Gastrocnemius medialis (tissue), 4 donors: Measurements from ENCODE around the gene XPC. TPM values are rescaled to one million over a fixed set of nuclear protein-coding genes. Genes with fewer than 3 reads are reported as not detected.

Experiments used
- ATAC-seq, 2 donors: fragments of 150-250 bp; one replicate each; pipeline ENCODE4 v1.9.1; 2016
- DNase-seq, 2 donors: peaks; one replicate each; pipeline ENCODE4 v3.0.0-alpha.2; 2019
- H3K27ac ChIP-seq, 4 donors: fragments of 200-600 bp; sonication (generic); 1 replicate in 1 of 4; 2 replicates in 3 of 4; pipeline ENCODE4 v1.5.1; 2016 to 2018; ENCODE audit warnings: mild to moderate bottlenecking in 2 of 4, moderate library complexity in 1 of 4
- H3K27me3 ChIP-seq, 3 donors: fragments of 200-600 bp; sonication (generic) in 2 of 3; 1 replicate in 1 of 3; 2 replicates in 2 of 3; pipeline versions ENCODE4 v1.5.1 to v1.6.0; 2016 to 2019; ENCODE audit warnings: mild to moderate bottlenecking in 1 of 3, moderate library complexity in 1 of 3
- H3K36me3 ChIP-seq, 2 donors: fragments of 200-600 bp; sonication (generic) in 1 of 2; one replicate each; pipeline ENCODE4 v1.5.1; 2017 to 2018
- H3K4me1 ChIP-seq, 2 donors: fragments of 200-600 bp; sonication (generic) in 1 of 2; one replicate each; pipeline ENCODE4 v1.5.1; 2016 to 2017; ENCODE audit warnings: mild to moderate bottlenecking in 2 of 2
- H3K4me3 ChIP-seq, 4 donors: fragments of 200-600 bp; sonication (generic) in 3 of 4; 1 replicate in 1 of 4; 2 replicates in 3 of 4; pipeline ENCODE4 v1.5.1; 2016 to 2019; ENCODE audit warnings: mild to moderate bottlenecking in 2 of 4
- H3K9me3 ChIP-seq, 3 donors: fragments of 200-600 bp; sonication (generic) in 2 of 3; 1 replicate in 1 of 3; 2 replicates in 2 of 3; pipeline ENCODE4 v1.5.1; 2016 to 2019
- CTCF ChIP-seq, 5 experiments: fragments of 450-650 bp in 3 of 5; fragments of 200-600 bp in 2 of 5; sonication (generic) in 2 of 5; IDR thresholded peaks in 4 of 5; conservative IDR thresholded peaks in 1 of 5; 1 replicate in 4 of 5; 2 replicates in 1 of 5; pipeline ENCODE4 v1.5.1; 2016 to 2019; ENCODE audit warnings: antibody characterized with exemption in 5 of 5, mild to moderate bottlenecking in 3 of 5, moderate library complexity in 3 of 5
- POLR2A ChIP-seq, 2 donors: fragments of 450-650 bp; IDR thresholded peaks; one replicate each; pipeline ENCODE4 v1.6.1; 2017; ENCODE audit warnings: antibody characterized with exemption in 2 of 2, mild to moderate bottlenecking in 2 of 2, moderate library complexity in 2 of 2
- in situ Hi-C, 4 donors: fragments of 200-750 bp; cut with MboI; loops; one replicate each; pipeline versions ENCODE4 v1.15.0 to v1.8.0; 2017; ENCODE audit warnings: low sequenced_read_pairs in 4 of 4
- intact Hi-C: fragments of 100-400 bp; cut with DNase I; formaldehyde crosslinking; loops from one replicate; pipeline ENCODE4 v1.15.1; 2023; ENCODE audit warnings: low total_unique reads
- total RNA-seq, 4 donors: library from RNA; depleted of rRNA; stranded (reverse); fragments of >200 nt; gene quantifications; one replicate each; pipeline versions ENCODE4 v1.1.0 to v1.2.3, GENCODE V29; 2016

XPC gene
- total RNA-seq, 4 donors from 2014 or later: 22.0 to 30.6 (median 27.0) TPM

- H3K4me1 ChIP-seq: no peaks in the 10 kb centered on the region
- H3K4me3 ChIP-seq: no peak overlapping the region
- no peaks in the 10 kb centered on the region for H3K27me3 ChIP-seq
- no peak for TF ChIP-seq CTCF (IDR thresholded peaks at IDR 0.05 in 4 of 5, conservative IDR thresholded peaks at IDR 0.05 in 1 of 5)
- no peak for TF ChIP-seq POLR2A (IDR thresholded peaks at IDR 0.05)
- no peak for ATAC-seq
- intact Hi-C loops: no loop called here
- no peak overlapping the region for H3K27ac ChIP-seq
- no peaks in the 10 kb centered on the region for H3K9me3 ChIP-seq
- no peak for DNase-seq
- H3K36me3 ChIP-seq: no peaks in the 10 kb centered on the region
- in situ Hi-C loops: no loop called here
Measured at GRCh38 chr3:14212032-14212431, 33.6 kb upstream of the XPC start.

GRCh38 chr3:14211621-14212020, 33.2 kb upstream of the XPC start:
- in situ Hi-C loops: no loop called here
- intact Hi-C loops: no loop called here
- Histone ChIP-seq H3K4me3 (no peak overlapping the region), H3K27me3 (no peaks in the 10 kb centered on the region), H3K27ac (no peak overlapping the region), H3K36me3 (no peaks in the 10 kb centered on the region), H3K4me1 (no peaks in the 10 kb centered on the region), H3K9me3 (no peaks in the 10 kb centered on the region)
- DNase-seq: no peak
- ATAC-seq: no peak
- no peak for TF ChIP-seq CTCF (IDR thresholded peaks at IDR 0.05 in 4 of 5, conservative IDR thresholded peaks at IDR 0.05 in 1 of 5)
- TF ChIP-seq POLR2A (IDR thresholded peaks at IDR 0.05): no peak

- no peaks in the 10 kb centered on the region for H3K27me3 ChIP-seq
- no peak for TF ChIP-seq POLR2A (IDR thresholded peaks at IDR 0.05)
- TF ChIP-seq CTCF (IDR thresholded peaks at IDR 0.05 in 4 of 5, conservative IDR thresholded peaks at IDR 0.05 in 1 of 5): no peak
- H3K27ac ChIP-seq: no peak overlapping the region
- DNase-seq: no peak
- H3K9me3 ChIP-seq: no peaks in the 10 kb centered on the region
- ATAC-seq: no peak
- in situ Hi-C loops (no loop called here), intact Hi-C loops (no loop called here)
- H3K36me3 ChIP-seq: no peaks in the 10 kb centered on the region
- H3K4me1 ChIP-seq: no peaks in the 10 kb centered on the region
- H3K4me3 ChIP-seq: no peak overlapping the region
Measured at GRCh38 chr3:14210843-14211594, 32.6 kb upstream of the XPC start.

- TF ChIP-seq POLR2A (IDR thresholded peaks at IDR 0.05) (no peak), CTCF (IDR thresholded peaks at IDR 0.05 in 4 of 5, conservative IDR thresholded peaks at IDR 0.05 in 1 of 5) (no peak)
- H3K27me3 ChIP-seq: no peaks in the 10 kb centered on the region
- DNase-seq (no peak), ATAC-seq (no peak)
- H3K36me3 ChIP-seq: no peaks in the 10 kb centered on the region
- in situ Hi-C loops (no loop called here), intact Hi-C loops (no loop called here)
- H3K9me3 ChIP-seq: no peaks in the 10 kb centered on the region
- H3K4me1 ChIP-seq: peaks cover 0 to 4% of the 10 kb centered on the region in 2 donors
- H3K27ac ChIP-seq: no peak overlapping the region
- no peak overlapping the region for H3K4me3 ChIP-seq
Measured at GRCh38 chr3:14210290-14210688, 31.9 kb upstream of the XPC start.
